GM18498 (cell line): ENCODE results near the gene POFUT2.

ENCODE experiments used
- ATAC-seq: cut with Tn5 transposase; IDR thresholded peaks from one replicate; pipeline ENCODE4 v1.9.1; 2021; ENCODE audit warnings: mild to moderate bottlenecking, moderate library complexity; ENCODE audit not compliant: unreplicated experiment

Gene POFUT2

GRCh38 chr21:45285266-45285931 is 2.3 kb downstream of the POFUT2 start:
- no peak for ATAC-seq

GRCh38 chr21:45284456-45284741 is 3.3 kb downstream of the POFUT2 start:
- ATAC-seq: no peak

GRCh38 chr21:45283611-45284455 is 3.9 kb downstream of the POFUT2 start:
- ATAC-seq: no peak

GRCh38 chr21:45283035-45283610 is 4.6 kb downstream of the POFUT2 start:
- ATAC-seq: no peak

GRCh38 chr21:45282283-45283034 is 5.2 kb downstream of the POFUT2 start:
- ATAC-seq: no peak

GRCh38 chr21:45281411-45282282 is 6.0 kb downstream of the POFUT2 start:
- ATAC-seq: no peak

GRCh38 chr21:45280969-45281368 is 6.7 kb downstream of the POFUT2 start:
- ATAC-seq: no peak

- ATAC-seq: no peak
These were observed 7.4 kb downstream of the POFUT2 start for GRCh38 chr21:45280178-45280821.

GRCh38 chr21:45279446-45280177 is 8.1 kb downstream of the POFUT2 start:
- ATAC-seq: no peak

- ATAC-seq: no peak
These were observed 9.4 kb downstream of the POFUT2 start for GRCh38 chr21:45278156-45278911.

GRCh38 chr21:45277101-45278045 is 10.3 kb downstream of the POFUT2 start:
- no peak for ATAC-seq

GRCh38 chr21:45276596-45276995 is 11.1 kb downstream of the POFUT2 start:
- no peak for ATAC-seq

GRCh38 chr21:45270306-45270821 is 17.3 kb downstream of the POFUT2 start:
- ATAC-seq: no peak

- ATAC-seq: no peak
These were observed 17.8 kb downstream of the POFUT2 start for GRCh38 chr21:45269861-45270260.

- no peak for ATAC-seq
These were observed 20.3 kb downstream of the POFUT2 start for GRCh38 chr21:45267390-45267760.

GRCh38 chr21:45266518-45267389 is 20.9 kb downstream of the POFUT2 start:
- ATAC-seq: no peak
